ENCODE measurements around the gene USH2A. TPM values are rescaled to one million over a fixed set of nuclear protein-coding genes. Genes with fewer than 3 reads are reported as not detected.
A peak's percentile ranks its signal among the peaks of the same experiment; 100 is the strongest.

Gene USH2A
- total and polyA plus RNA-seq, 8 donors: 0.03 to 0.06 (median 0.04) TPM; not detected in 2

GRCh38 chr1:216113181-216113580 lies 310.1 kb downstream of the USH2A start:
- no peak overlapping the region for H3K27ac ChIP-seq
- intact Hi-C loops (cut with DNase I): no loop called here
- no peaks in the 10 kb centered on the region for H3K27me3 ChIP-seq

GRCh38 chr1:216111842-216112241 lies 311.4 kb downstream of the USH2A start:
- Histone ChIP-seq H3K4me3 (no peak overlapping the region), H3K27ac (no peak overlapping the region), H3K36me3 (no peaks in the 10 kb centered on the region), H3K9me3 (no peaks in the 10 kb centered on the region), H3K4me1 (no peaks in the 10 kb centered on the region), H3K27me3 (no peaks in the 10 kb centered on the region)
- TF ChIP-seq CTCF (IDR thresholded peaks at IDR 0.05): no peak
- no peak for ATAC-seq
- intact Hi-C loops (cut with DNase I): no loop called here
- no peak for DNase-seq

More at GRCh38 chr1:216113181-216113580, 310.1 kb downstream of the USH2A start:
- no peak for DNase-seq
- H3K9me3 ChIP-seq: no peaks in the 10 kb centered on the region
- no peak overlapping the region for H3K4me3 ChIP-seq
- no peak for ATAC-seq
- H3K4me1 ChIP-seq: no peaks in the 10 kb centered on the region
- no peak for TF ChIP-seq CTCF (IDR thresholded peaks at IDR 0.05)
- no peaks in the 10 kb centered on the region for H3K36me3 ChIP-seq

- no peaks in the 10 kb centered on the region for H3K9me3 ChIP-seq
- no peak overlapping the region for H3K4me3 ChIP-seq
- intact Hi-C loops (cut with DNase I): no loop called here
- ATAC-seq: no peak
- no peaks in the 10 kb centered on the region for H3K4me1 ChIP-seq
- DNase-seq: peak in 1 of 4 donors; percentile 14
- TF ChIP-seq CTCF (IDR thresholded peaks at IDR 0.05): no peak
- no peak overlapping the region for H3K27ac ChIP-seq
- no peaks in the 10 kb centered on the region for H3K36me3 ChIP-seq
- H3K27me3 ChIP-seq: no peaks in the 10 kb centered on the region
Observed at GRCh38 chr1:216095400-216095799, 327.8 kb downstream of the USH2A start.

GRCh38 chr1:216090556-216090955 lies 332.7 kb downstream of the USH2A start:
- no peaks in the 10 kb centered on the region for H3K27me3 ChIP-seq
- no peak for TF ChIP-seq CTCF (IDR thresholded peaks at IDR 0.05)
- no peaks in the 10 kb centered on the region for H3K9me3 ChIP-seq
- H3K4me1 ChIP-seq: no peaks in the 10 kb centered on the region
- no peak for ATAC-seq
- H3K4me3 ChIP-seq: no peak overlapping the region
- H3K36me3 ChIP-seq: no peaks in the 10 kb centered on the region
- no peak for DNase-seq
- intact Hi-C loops (cut with DNase I): no loop called here
- H3K27ac ChIP-seq: no peak overlapping the region

DNA sequence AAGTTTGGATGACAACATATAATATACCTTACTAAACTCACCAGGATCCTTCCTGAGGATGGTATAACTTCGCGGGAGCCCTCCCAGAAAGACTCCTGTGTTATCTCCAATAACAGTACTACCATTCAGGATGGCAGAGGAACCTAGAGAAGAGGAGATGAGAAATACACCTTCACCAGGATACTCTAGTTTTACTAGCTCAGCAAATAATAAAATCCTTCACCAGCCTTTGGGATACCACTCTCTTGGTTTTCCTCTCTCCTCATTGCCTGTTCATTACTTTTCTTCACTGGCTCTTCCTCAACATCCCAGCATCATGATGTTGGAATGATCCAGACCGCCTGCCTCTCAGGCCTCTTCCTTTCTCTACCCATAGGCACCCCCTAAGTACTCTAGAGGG lies 336.6 kb downstream of the USH2A start:
- Histone ChIP-seq H3K36me3 (no peaks in the 10 kb centered on the region), H3K4me1 (no peaks in the 10 kb centered on the region), H3K4me3 (no peak overlapping the region), H3K27ac (no peak overlapping the region), H3K27me3 (no peaks in the 10 kb centered on the region), H3K9me3 (no peaks in the 10 kb centered on the region)
- no peak for DNase-seq
- TF ChIP-seq CTCF (IDR thresholded peaks at IDR 0.05): no peak
- no peak for ATAC-seq
- intact Hi-C loops (cut with DNase I): no loop called here

Measured in left lung (tissue), 10 donors.